ENCODE results near the gene KIF5A.
A peak's percentile ranks its signal among the peaks of the same experiment; 100 is the strongest.

The KIF5A gene

GRCh38 chr12:57619434-57620244, 69.8 kb downstream of the KIF5A start:
- H3K4me2 ChIP-seq, result no peak overlapping the region
- no peaks in the 10 kb centered on the region for H4K20me1 ChIP-seq (ENCODE audit: insufficient read depth)
- TF ChIP-seq, protein P1, sequence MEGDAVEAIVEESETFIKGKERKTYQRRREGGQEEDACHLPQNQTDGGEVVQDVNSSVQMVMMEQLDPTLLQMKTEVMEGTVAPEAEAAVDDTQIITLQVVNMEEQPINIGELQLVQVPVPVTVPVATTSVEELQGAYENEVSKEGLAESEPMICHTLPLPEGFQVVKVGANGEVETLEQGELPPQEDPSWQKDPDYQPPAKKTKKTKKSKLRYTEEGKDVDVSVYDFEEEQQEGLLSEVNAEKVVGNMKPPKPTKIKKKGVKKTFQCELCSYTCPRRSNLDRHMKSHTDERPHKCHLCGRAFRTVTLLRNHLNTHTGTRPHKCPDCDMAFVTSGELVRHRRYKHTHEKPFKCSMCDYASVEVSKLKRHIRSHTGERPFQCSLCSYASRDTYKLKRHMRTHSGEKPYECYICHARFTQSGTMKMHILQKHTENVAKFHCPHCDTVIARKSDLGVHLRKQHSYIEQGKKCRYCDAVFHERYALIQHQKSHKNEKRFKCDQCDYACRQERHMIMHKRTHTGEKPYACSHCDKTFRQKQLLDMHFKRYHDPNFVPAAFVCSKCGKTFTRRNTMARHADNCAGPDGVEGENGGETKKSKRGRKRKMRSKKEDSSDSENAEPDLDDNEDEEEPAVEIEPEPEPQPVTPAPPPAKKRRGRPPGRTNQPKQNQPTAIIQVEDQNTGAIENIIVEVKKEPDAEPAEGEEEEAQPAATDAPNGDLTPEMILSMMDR (conservative IDR thresholded peaks at IDR 0.05; ENCODE audit: low read depth, low read length), result no peak
- peaks cover 15% of the 10 kb centered on the region for H3K4me1 ChIP-seq (ENCODE audit: low read depth, poor library complexity, severe bottlenecking)
- H3K36me3 ChIP-seq (ENCODE audit: insufficient read depth), result no peaks in the 10 kb centered on the region
- H3K27me3 ChIP-seq (ENCODE audit: insufficient read depth, low read depth), result peaks cover 18% of the 10 kb centered on the region
- no peak overlapping the region for H3K27ac ChIP-seq
- no peak overlapping the region for H3K4me3 ChIP-seq (IDR thresholded peaks at IDR 0.05; ENCODE audit: insufficient read depth, low read depth, low read length)
- H3K9ac ChIP-seq, result no peak overlapping the region
- H3K79me2 ChIP-seq (ENCODE audit: insufficient read depth, low read depth), result no peaks in the 10 kb centered on the region
- no peak overlapping the region for H2AFZ ChIP-seq (ENCODE audit: low read depth)

DNA sequence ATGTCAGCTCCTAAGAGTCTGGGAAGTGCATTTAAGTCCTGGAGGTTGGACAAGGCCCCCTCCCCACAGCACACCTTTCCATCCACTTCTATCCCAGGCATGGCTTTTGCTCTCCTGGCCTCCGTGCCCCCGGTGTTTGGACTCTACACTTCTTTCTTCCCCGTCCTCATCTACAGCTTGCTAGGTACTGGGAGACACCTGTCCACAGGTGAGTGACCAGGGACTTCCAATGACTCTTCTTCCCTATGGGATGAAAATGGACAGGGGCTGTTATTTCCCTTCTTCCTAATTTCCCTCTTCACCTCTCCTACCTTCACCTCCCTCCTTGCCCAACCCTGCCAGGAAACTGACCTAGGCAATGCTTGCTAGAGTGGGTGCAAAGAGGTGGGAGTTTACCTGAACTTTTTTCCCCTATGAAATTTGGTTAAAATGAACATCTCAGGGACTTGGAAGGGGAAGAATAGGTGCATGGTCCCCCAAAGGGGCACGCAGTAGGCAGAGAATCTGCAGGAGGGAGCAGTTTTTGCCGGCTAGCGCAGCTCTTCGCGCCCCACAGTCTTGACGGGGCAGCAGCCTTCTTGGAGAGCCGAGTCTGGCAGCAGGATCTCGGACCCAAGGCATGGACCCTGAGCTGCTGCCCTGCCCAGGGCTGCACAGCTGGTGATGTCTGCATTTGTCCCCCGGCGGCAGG, 70.5 kb downstream of the KIF5A start:
- Histone ChIP-seq H3K4me2 (no peak overlapping the region), H2AFZ (ENCODE audit: low read depth) (no peak overlapping the region), H3K27ac (no peak overlapping the region), H3K79me2 (ENCODE audit: insufficient read depth, low read depth) (no peaks in the 10 kb centered on the region), H3K36me3 (ENCODE audit: insufficient read depth) (no peaks in the 10 kb centered on the region), H3K4me1 (ENCODE audit: low read depth, poor library complexity, severe bottlenecking) (peaks cover 7% of the 10 kb centered on the region), H3K9ac (no peak overlapping the region), H3K4me3 (IDR thresholded peaks at IDR 0.05; ENCODE audit: insufficient read depth, low read depth, low read length) (no peak overlapping the region), H4K20me1 (ENCODE audit: insufficient read depth) (no peaks in the 10 kb centered on the region), H3K27me3 (ENCODE audit: insufficient read depth, low read depth) (peaks cover 18% of the 10 kb centered on the region)
- TF ChIP-seq, protein P1 (conservative IDR thresholded peaks at IDR 0.05; ENCODE audit: low read depth, low read length), result no peak

DNA sequence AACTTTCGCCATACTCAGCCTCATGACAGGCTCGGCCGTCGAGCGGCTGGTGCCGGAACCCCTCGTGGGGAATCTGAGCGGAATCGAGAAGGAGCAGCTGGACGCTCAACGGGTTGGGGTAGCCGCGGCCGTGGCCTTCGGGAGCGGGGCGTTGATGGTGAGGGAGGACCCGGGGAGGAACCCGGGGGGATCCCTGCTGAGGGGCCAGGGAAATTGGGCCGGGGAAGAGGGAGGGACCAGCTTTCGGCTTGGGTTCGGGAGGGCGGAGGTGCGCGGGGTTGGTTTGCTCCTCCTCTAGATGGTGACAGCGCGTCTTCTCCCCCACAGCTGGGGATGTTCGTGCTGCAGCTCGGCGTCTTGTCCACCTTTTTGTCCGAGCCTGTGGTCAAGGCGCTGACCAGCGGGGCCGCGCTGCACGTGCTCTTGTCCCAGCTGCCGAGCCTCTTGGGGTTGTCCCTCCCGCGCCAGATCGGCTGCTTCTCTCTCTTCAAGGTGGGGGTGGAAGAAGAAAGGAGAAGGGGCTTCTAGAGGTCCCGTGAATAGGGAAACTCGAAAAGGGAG, 71.2 kb downstream of the KIF5A start:
- Histone ChIP-seq H3K4me2 (peak overlapping the region; percentile 77), H3K9ac (peak overlapping the region; percentile 39; the same call in 1 of the 2 replicates), H3K27me3 (ENCODE audit: insufficient read depth, low read depth) (peaks cover 18% of the 10 kb centered on the region), H3K4me3 (IDR thresholded peaks at IDR 0.05; ENCODE audit: insufficient read depth, low read depth, low read length) (no peak overlapping the region), H3K36me3 (ENCODE audit: insufficient read depth) (no peaks in the 10 kb centered on the region), H2AFZ (ENCODE audit: low read depth) (peak overlapping the region; percentile 82), H4K20me1 (ENCODE audit: insufficient read depth) (no peaks in the 10 kb centered on the region), H3K4me1 (ENCODE audit: low read depth, poor library complexity, severe bottlenecking) (peaks cover 5% of the 10 kb centered on the region), H3K79me2 (ENCODE audit: insufficient read depth, low read depth) (no peaks in the 10 kb centered on the region), H3K27ac (no peak overlapping the region)
- TF ChIP-seq, protein P1 (conservative IDR thresholded peaks at IDR 0.05; ENCODE audit: low read depth, low read length), result no peak

DNA sequence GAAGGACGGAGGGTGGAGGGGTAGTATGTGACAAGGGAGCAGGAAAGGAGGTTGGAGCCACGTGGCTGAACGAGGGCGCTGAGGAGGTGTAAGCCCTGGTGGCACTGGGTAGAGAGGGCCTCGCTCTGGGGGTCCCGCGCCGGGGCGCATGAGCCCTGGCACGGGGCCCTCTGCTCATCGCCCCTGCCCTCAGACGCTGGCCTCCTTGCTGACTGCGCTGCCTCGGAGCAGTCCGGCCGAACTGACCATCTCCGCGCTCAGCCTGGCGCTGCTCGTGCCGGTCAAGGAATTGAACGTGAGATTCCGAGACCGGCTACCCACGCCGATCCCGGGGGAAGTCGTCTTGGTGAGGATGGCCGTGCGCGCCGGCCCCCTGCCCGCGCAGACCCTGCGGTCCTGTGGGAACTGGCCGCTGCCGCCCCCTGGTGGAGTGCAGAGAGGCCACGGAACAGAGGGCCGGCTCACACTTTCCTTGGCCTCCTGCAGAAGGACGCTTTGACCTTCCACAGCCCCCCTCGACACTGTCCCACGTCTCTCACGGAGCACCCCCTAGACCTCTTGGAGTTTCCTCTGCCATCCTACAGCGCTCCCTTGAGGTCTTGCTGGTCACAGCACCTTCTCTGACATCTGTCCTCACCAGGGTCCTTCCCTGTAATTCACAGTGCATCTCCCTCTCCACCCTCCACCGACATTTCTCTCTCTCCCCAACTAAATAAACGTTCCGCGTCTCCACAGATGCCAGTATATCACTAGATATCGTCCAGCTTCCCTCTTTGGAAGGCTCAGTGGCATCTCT, 71.9 kb downstream of the KIF5A start:
- H3K27me3 ChIP-seq (ENCODE audit: insufficient read depth, low read depth), result peaks cover 18% of the 10 kb centered on the region
- H3K36me3 ChIP-seq (ENCODE audit: insufficient read depth), result no peaks in the 10 kb centered on the region
- peak overlapping the region; percentile 77 for H3K4me2 ChIP-seq
- TF ChIP-seq, protein P1 (conservative IDR thresholded peaks at IDR 0.05; ENCODE audit: low read depth, low read length), result peak; percentile 99
- no peak overlapping the region for H3K4me3 ChIP-seq (IDR thresholded peaks at IDR 0.05; ENCODE audit: insufficient read depth, low read depth, low read length)
- no peaks in the 10 kb centered on the region for H4K20me1 ChIP-seq (ENCODE audit: insufficient read depth)
- H3K27ac ChIP-seq, result no peak overlapping the region
- peaks cover 5% of the 10 kb centered on the region for H3K4me1 ChIP-seq (ENCODE audit: low read depth, poor library complexity, severe bottlenecking)
- peak overlapping the region; percentile 82 for H2AFZ ChIP-seq (ENCODE audit: low read depth)
- peak overlapping the region; percentile 39 for H3K9ac ChIP-seq
- no peaks in the 10 kb centered on the region for H3K79me2 ChIP-seq (ENCODE audit: insufficient read depth, low read depth)
